WTC11 (cell line): Measurements from ENCODE around the gene PLEKHH2. TPM values are rescaled to one million over a fixed set of nuclear protein-coding genes. Genes with fewer than 3 reads are reported as not detected.
"Not testable (repeated sequence)": the region's sequence is repeated elsewhere in the genome, so short reads cannot be mapped to it uniquely, and the experiment has no call there.

Experiments
- ATAC-seq: fragments of 200-7000 bp; cut with Tn5 transposase; 2 replicates; pipeline ENCODE4 v1.10.0; 2021; ENCODE audit warnings: mild to moderate bottlenecking, moderate library complexity
- CTCF ChIA-PET: fragments of 300-600 bp; sonication (Branson Sonifier 250); formaldehyde crosslinking; loops from one replicate; lab custom pipeline; 2021; ENCODE audit warnings: antibody characterized with exemption; lab: Charles Lee
- POLR2A ChIA-PET: fragments of 350-600 bp; sonication (Branson Sonifier 250); formaldehyde crosslinking; loops from one replicate; lab custom pipeline; 2021; ENCODE audit warnings: antibody characterized with exemption; lab: Charles Lee
- DNase-seq: peaks from one replicate; pipeline ENCODE4 v3.0.0; 2021; ENCODE audit warnings: low spot score
- H3K27ac Mint-ChIP-seq: 2 replicates; pipeline ENCODE4 v1.8.0; 2021; ENCODE audit warnings: mixed read lengths
- H3K27me3 Mint-ChIP-seq: 2 replicates; pipeline ENCODE4 v1.8.0; 2021; ENCODE audit warnings: low read depth, mild to moderate bottlenecking, moderate library complexity, mixed read lengths
- H3K36me3 Mint-ChIP-seq: 2 replicates; pipeline ENCODE4 v1.8.0; 2021; ENCODE audit warnings: mixed read lengths
- H3K4me1 Mint-ChIP-seq: 2 replicates; pipeline ENCODE4 v1.8.0; 2022; ENCODE audit warnings: mixed read lengths
- H3K4me3 Mint-ChIP-seq: 2 replicates; pipeline ENCODE4 v1.8.0; 2021; ENCODE audit warnings: mild to moderate bottlenecking, moderate library complexity, mixed read lengths
- H3K9me3 Mint-ChIP-seq: 2 replicates; pipeline ENCODE4 v1.8.0; 2021; ENCODE audit warnings: mixed read lengths
- CBFB ChIP-seq: sonication (generic); formaldehyde crosslinking; IDR thresholded peaks from 2 replicates; pipeline ENCODE4 v1.8.1; 2022; ENCODE audit warnings: mild to moderate bottlenecking, low read depth, missing genetic modification reagents
- E2F1 ChIP-seq: sonication (generic); formaldehyde crosslinking; IDR thresholded peaks from 2 replicates; pipeline ENCODE4 v1.8.0; 2022; ENCODE audit warnings: mild to moderate bottlenecking, missing genetic modification reagents
- E2F5 ChIP-seq: sonication (generic); formaldehyde crosslinking; IDR thresholded peaks from 2 replicates; pipeline ENCODE4 v1.8.1; 2022; ENCODE audit warnings: mild to moderate bottlenecking, moderate library complexity, missing genetic modification reagents
- GABPB1 ChIP-seq: sonication (generic); formaldehyde crosslinking; IDR thresholded peaks from 2 replicates; pipeline ENCODE4 v1.8.1; 2023; ENCODE audit warnings: mild to moderate bottlenecking, missing genetic modification reagents
- JUN ChIP-seq: sonication (generic); formaldehyde crosslinking; IDR thresholded peaks from 2 replicates; pipeline ENCODE4 v1.8.0; 2023; ENCODE audit warnings: mild to moderate bottlenecking, missing genetic modification reagents
- NFE2L1 ChIP-seq: sonication (generic); formaldehyde crosslinking; IDR thresholded peaks from 2 replicates; pipeline ENCODE4 v1.8.1; 2023; ENCODE audit warnings: missing genetic modification reagents
- NR1H2 ChIP-seq: sonication (generic); formaldehyde crosslinking; IDR thresholded peaks from 2 replicates; pipeline ENCODE4 v1.9.0; 2021; ENCODE audit warnings: mild to moderate bottlenecking, moderate library complexity, missing genetic modification reagents
- PRRX2 ChIP-seq: fragments of 250-450 bp; sonication (Bioruptor Pico); IDR thresholded peaks from 2 replicates; pipeline ENCODE4 v1.8.0; 2021; ENCODE audit warnings: mild to moderate bottlenecking
- TCF7 ChIP-seq: sonication (generic); formaldehyde crosslinking; IDR thresholded peaks from 2 replicates; pipeline ENCODE4 v1.8.0; 2022; ENCODE audit warnings: mild to moderate bottlenecking, low read depth, missing genetic modification reagents, moderate library complexity
- TEAD4 ChIP-seq: sonication (generic); formaldehyde crosslinking; IDR thresholded peaks from 2 replicates; pipeline ENCODE4 v1.8.0; 2022; ENCODE audit warnings: mild to moderate bottlenecking, missing genetic modification reagents
- ZBTB21 ChIP-seq: sonication (generic); formaldehyde crosslinking; IDR thresholded peaks from 2 replicates; pipeline ENCODE4 v1.8.1; 2023; ENCODE audit warnings: mild to moderate bottlenecking, missing genetic modification reagents, borderline replicate concordance
- ZNF317 ChIP-seq: sonication (generic); formaldehyde crosslinking; IDR thresholded peaks from 2 replicates; pipeline ENCODE4 v1.8.1; 2023; ENCODE audit warnings: low read depth, mild to moderate bottlenecking, moderate library complexity, missing genetic modification reagents, borderline replicate concordance
- ZNF512 ChIP-seq: sonication (generic); formaldehyde crosslinking; IDR thresholded peaks from 2 replicates; pipeline ENCODE4 v1.8.1; 2022; ENCODE audit warnings: missing genetic modification reagents, borderline replicate concordance
- ZNF671 ChIP-seq: fragments of 250-450 bp; sonication (Bioruptor Pico); IDR thresholded peaks from 2 replicates; pipeline ENCODE4 v1.8.0; 2021; ENCODE audit warnings: mild to moderate bottlenecking
- ZSCAN18 ChIP-seq: fragments of 250-450 bp; sonication (Bioruptor Pico); IDR thresholded peaks from 2 replicates; pipeline ENCODE4 v2.1.2; 2022; ENCODE audit warnings: mild to moderate bottlenecking, moderate library complexity
- total RNA-seq: library from RNA; stranded (reverse); gene quantifications from 3 replicates; pipeline ENCODE4 v1.2.3, GENCODE V29; 2021
- TF ChIP-seq, protein P1 (sequence below): sonication (generic); formaldehyde crosslinking; IDR thresholded peaks from 2 replicates; pipeline ENCODE4 v1.8.0; 2022; ENCODE audit warnings: mild to moderate bottlenecking, missing genetic modification reagents
- TF ChIP-seq, protein P2 (sequence below): sonication (generic); formaldehyde crosslinking; IDR thresholded peaks from 2 replicates; pipeline ENCODE4 v1.8.1; 2023; ENCODE audit warnings: mild to moderate bottlenecking, missing genetic modification reagents, borderline replicate concordance

Gene PLEKHH2
- total RNA-seq, 1 experiment from 2014 or later: 5.8 TPM

DNA sequence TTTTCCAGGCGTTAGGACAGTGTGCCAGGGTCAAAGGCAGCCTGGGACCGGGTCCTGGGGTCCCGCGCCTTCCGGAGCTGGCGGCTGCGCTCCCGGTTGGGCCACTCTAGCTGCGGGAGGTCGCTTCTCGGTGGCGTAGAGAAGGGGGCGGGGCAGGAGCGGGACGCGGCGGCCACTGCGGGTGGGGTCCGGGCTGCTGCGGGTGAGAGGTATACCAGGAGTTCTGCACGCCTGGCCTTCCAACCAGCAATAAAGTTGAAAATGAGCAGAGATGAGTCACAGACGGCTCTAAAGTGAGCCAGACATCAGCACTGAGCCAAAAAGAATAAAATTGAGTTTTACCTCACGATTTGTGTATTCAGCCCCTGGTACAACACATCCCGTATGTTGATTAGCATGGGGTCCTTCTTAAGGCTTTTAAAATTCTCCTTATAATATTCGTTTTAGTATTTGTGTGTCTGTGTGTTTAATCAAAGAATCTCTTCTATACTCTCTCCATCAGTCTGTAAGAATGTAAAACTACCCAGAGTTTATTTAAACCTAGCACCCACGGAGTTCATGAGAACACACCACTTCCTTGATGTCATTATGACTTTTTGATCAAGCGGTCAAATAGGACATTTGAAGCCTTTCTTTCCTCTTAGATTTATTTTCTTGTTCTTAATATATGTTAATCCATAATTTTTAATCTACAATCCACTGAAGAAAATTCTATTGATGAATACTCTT, 39.4 kb downstream of the PLEKHH2 start, which contains the start of gene C1GALT1C1L:
Gene C1GALT1C1L, minus strand, starts transcription at position 108 of the 729 bp plus-strand sequence. Its CDS starts 107 bp downstream, at position 1.
- ATAC-seq: peak; percentile 81

GRCh38 chr2:43677783-43678182, 40.7 kb downstream of the PLEKHH2 start:
- H3K27me3 Mint-ChIP-seq, ATAC-seq, CTCF ChIA-PET, H3K4me1 Mint-ChIP-seq, POLR2A ChIA-PET, DNase-seq, H3K27ac Mint-ChIP-seq, H3K4me3 Mint-ChIP-seq: not testable (repeated sequence)
- Mint-ChIP-seq H3K9me3 (peaks cover 12% of the 10 kb centered on the region), H3K36me3 (peaks cover 13% of the 10 kb centered on the region)

More for the DNA sequence above, 39.4 kb downstream of the PLEKHH2 start, which contains the start of gene C1GALT1C1L:
- Mint-ChIP-seq H3K9me3 (peaks cover 22% of the 10 kb centered on the region), H3K4me1 (no peaks in the 10 kb centered on the region), H3K36me3 (peaks cover 13% of the 10 kb centered on the region), H3K27ac (no peak within 1 kb of the TSS), H3K4me3 (peak within 1 kb of the TSS; percentile 42)
- ChIA-PET CTCF (no interaction called here), POLR2A (no interaction called here)
- DNase-seq: peak; percentile 48
- no peak for TF ChIP-seq ZNF317 (CRISPR knock-in tag)
- peak; percentile 5; the same call in 1 of the 2 replicates for TF ChIP-seq GABPB1 (CRISPR knock-in tag)
- TF ChIP-seq, all 79 proteins: peak for 1
- peaks cover 2% of the 10 kb centered on the region; the same call in 1 of the 2 replicates for H3K27me3 Mint-ChIP-seq

GRCh38 chr2:43685357-43685756, 48.3 kb downstream of the PLEKHH2 start:
- Mint-ChIP-seq H3K9me3 (no peaks in the 10 kb centered on the region), H3K4me3 (no peak overlapping the region), H3K36me3 (no peaks in the 10 kb centered on the region), H3K4me1 (no peaks in the 10 kb centered on the region), H3K27ac (no peak overlapping the region), H3K27me3 (no peaks in the 10 kb centered on the region)
- CTCF ChIA-PET: no interaction called here
- ATAC-seq (no peak), DNase-seq (no peak)
- POLR2A ChIA-PET: no interaction called here
- no peak for TF ChIP-seq ZSCAN18 (CRISPR knock-in tag)
- TF ChIP-seq NR1H2 (CRISPR knock-in tag): no peak
- no peak for TF ChIP-seq ZNF512
- no peak for TF ChIP-seq ZNF671 (CRISPR knock-in tag)
- no peak for TF ChIP-seq PRRX2 (CRISPR knock-in tag)
- no peak for TF ChIP-seq TEAD4 (CRISPR knock-in tag)

DNA sequence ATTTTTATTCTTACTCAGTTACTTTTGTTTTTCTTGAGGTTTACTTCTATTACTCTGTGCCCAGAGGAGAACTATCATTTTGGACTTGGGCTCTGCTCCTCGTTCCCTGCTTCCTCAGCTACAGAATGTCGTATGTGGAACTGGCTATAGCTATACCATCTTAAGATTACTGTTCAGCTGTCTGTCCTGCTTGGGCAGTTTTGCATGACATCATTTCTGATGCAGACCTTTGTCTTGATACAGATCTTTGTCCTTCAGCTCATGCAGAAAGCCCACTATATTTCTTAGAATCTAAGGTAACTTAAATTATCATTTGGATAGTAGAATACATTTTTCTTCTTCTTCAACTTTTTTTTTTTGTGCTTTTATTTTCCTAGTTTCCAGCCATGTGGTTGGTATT, 52.9 kb downstream of the PLEKHH2 start:
- POLR2A ChIA-PET: no interaction called here
- no peak for ATAC-seq
- H3K4me3 Mint-ChIP-seq: no peak overlapping the region
- no peaks in the 10 kb centered on the region for H3K36me3 Mint-ChIP-seq
- no peaks in the 10 kb centered on the region for H3K9me3 Mint-ChIP-seq
- DNase-seq: no peak
- no peaks in the 10 kb centered on the region for H3K4me1 Mint-ChIP-seq
- no peak overlapping the region for H3K27ac Mint-ChIP-seq
- CTCF ChIA-PET: no interaction called here
- no peaks in the 10 kb centered on the region for H3K27me3 Mint-ChIP-seq
- TF ChIP-seq JUN (CRISPR knock-in tag): no peak
- TF ChIP-seq GABPB1 (CRISPR knock-in tag): no peak
- TF ChIP-seq NFE2L1 (CRISPR knock-in tag): no peak
- TF ChIP-seq CBFB (CRISPR knock-in tag): no peak
- no peak for TF ChIP-seq E2F5 (CRISPR knock-in tag)
- no peak for TF ChIP-seq E2F1
- no peak for TF ChIP-seq TCF7 (CRISPR knock-in tag)
- TF ChIP-seq, protein P1, sequence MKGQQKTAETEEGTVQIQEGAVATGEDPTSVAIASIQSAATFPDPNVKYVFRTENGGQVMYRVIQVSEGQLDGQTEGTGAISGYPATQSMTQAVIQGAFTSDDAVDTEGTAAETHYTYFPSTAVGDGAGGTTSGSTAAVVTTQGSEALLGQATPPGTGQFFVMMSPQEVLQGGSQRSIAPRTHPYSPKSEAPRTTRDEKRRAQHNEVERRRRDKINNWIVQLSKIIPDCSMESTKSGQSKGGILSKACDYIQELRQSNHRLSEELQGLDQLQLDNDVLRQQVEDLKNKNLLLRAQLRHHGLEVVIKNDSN (CRISPR knock-in tag): no peak
- TF ChIP-seq ZBTB21 (CRISPR knock-in tag): no peak
- TF ChIP-seq, protein P2, sequence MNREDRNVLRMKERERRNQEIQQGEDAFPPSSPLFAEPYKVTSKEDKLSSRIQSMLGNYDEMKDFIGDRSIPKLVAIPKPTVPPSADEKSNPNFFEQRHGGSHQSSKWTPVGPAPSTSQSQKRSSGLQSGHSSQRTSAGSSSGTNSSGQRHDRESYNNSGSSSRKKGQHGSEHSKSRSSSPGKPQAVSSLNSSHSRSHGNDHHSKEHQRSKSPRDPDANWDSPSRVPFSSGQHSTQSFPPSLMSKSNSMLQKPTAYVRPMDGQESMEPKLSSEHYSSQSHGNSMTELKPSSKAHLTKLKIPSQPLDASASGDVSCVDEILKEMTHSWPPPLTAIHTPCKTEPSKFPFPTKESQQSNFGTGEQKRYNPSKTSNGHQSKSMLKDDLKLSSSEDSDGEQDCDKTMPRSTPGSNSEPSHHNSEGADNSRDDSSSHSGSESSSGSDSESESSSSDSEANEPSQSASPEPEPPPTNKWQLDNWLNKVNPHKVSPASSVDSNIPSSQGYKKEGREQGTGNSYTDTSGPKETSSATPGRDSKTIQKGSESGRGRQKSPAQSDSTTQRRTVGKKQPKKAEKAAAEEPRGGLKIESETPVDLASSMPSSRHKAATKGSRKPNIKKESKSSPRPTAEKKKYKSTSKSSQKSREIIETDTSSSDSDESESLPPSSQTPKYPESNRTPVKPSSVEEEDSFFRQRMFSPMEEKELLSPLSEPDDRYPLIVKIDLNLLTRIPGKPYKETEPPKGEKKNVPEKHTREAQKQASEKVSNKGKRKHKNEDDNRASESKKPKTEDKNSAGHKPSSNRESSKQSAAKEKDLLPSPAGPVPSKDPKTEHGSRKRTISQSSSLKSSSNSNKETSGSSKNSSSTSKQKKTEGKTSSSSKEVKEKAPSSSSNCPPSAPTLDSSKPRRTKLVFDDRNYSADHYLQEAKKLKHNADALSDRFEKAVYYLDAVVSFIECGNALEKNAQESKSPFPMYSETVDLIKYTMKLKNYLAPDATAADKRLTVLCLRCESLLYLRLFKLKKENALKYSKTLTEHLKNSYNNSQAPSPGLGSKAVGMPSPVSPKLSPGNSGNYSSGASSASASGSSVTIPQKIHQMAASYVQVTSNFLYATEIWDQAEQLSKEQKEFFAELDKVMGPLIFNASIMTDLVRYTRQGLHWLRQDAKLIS (CRISPR knock-in tag): no peak
